ENCODE results near the gene SERF2. TPM values are rescaled to one million over a fixed set of nuclear protein-coding genes. Genes with fewer than 3 reads are reported as not detected.

The SERF2 gene
- total RNA-seq, 1 donor from 2014 or later = 1,325 TPM

DNA sequence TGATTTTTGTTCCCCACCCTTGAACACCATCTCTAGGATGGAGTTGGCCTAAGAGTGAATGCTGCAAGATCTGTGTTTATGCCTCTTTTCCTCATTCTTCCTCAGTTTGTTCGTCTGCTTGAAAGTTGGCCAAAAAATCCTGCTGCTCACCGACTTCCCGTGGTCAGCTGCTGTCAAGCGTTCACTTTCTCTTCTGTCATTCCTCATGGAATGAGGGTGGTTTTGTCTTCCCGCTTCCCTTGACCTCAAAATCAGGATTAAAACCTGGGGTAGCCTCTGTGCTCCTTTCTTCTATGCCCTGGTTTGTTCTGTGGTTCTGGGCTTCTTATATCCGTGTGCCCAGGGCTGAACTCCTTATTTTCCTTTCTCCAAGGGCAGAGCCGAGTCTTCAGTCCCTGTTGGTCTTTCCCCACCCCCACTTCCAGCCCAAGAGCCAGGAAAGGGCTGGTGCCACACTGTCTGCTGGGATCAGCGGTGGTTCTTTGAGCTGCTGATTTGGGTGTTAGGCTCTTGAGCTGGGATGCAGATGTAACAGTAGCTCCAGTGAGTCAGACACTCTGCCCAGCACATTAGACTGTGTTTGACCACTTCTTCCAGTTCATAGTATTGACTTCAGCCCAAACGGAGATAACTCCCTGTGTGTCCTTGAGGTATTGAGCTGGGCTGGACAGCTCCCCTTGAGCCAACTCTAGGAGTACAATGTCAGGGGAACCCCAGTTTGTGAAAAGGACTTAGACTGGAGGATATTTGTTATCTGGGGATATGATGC lies 2.3 kb downstream of the SERF2 start:
- no peaks in the 10 kb centered on the region for H3K9me3 Mint-ChIP-seq (ENCODE audit: unreplicated experiment)
- peaks cover 48% of the 10 kb centered on the region for H3K4me1 Mint-ChIP-seq (ENCODE audit: unreplicated experiment)
- peaks cover 26% of the 10 kb centered on the region for H3K36me3 Mint-ChIP-seq (ENCODE audit: unreplicated experiment)
- DNase-seq (ENCODE audit: extremely low spot score, unreplicated experiment) = no peak
- TF ChIP-seq, protein P1, sequence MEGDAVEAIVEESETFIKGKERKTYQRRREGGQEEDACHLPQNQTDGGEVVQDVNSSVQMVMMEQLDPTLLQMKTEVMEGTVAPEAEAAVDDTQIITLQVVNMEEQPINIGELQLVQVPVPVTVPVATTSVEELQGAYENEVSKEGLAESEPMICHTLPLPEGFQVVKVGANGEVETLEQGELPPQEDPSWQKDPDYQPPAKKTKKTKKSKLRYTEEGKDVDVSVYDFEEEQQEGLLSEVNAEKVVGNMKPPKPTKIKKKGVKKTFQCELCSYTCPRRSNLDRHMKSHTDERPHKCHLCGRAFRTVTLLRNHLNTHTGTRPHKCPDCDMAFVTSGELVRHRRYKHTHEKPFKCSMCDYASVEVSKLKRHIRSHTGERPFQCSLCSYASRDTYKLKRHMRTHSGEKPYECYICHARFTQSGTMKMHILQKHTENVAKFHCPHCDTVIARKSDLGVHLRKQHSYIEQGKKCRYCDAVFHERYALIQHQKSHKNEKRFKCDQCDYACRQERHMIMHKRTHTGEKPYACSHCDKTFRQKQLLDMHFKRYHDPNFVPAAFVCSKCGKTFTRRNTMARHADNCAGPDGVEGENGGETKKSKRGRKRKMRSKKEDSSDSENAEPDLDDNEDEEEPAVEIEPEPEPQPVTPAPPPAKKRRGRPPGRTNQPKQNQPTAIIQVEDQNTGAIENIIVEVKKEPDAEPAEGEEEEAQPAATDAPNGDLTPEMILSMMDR (IDR thresholded peaks at IDR 0.05) = no peak
- H3K4me3 Mint-ChIP-seq (ENCODE audit: unreplicated experiment) = peak overlapping the region; percentile 97
- H3K27ac Mint-ChIP-seq (ENCODE audit: unreplicated experiment) = peak overlapping the region; percentile 99
- H3K27me3 Mint-ChIP-seq (ENCODE audit: unreplicated experiment) = no peaks in the 10 kb centered on the region

DNA sequence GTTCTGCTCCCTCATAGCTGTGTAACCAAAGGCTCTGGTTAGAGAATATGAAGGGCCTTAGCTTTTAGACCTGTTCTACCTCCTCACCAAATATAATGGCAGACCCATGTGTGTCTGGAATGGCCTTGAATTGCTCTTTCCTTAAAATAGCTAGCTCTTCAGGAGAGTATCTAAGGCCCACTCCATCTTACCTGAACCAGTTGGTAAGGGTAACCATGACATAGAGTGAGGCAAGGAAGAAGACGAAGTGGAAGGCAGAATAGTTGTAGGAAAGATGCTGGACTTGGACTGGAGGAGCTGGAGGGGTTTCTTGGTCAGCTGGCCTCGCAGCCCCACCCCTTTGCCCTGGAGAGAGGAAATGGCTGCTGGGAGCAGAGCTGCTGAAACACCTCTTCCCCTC lies 3.1 kb downstream of the SERF2 start:
- H3K4me3 Mint-ChIP-seq (ENCODE audit: unreplicated experiment) = no peak overlapping the region
- no peak overlapping the region for H3K27ac Mint-ChIP-seq (ENCODE audit: unreplicated experiment)
- H3K4me1 Mint-ChIP-seq (ENCODE audit: unreplicated experiment) = peaks cover 53% of the 10 kb centered on the region

DNA sequence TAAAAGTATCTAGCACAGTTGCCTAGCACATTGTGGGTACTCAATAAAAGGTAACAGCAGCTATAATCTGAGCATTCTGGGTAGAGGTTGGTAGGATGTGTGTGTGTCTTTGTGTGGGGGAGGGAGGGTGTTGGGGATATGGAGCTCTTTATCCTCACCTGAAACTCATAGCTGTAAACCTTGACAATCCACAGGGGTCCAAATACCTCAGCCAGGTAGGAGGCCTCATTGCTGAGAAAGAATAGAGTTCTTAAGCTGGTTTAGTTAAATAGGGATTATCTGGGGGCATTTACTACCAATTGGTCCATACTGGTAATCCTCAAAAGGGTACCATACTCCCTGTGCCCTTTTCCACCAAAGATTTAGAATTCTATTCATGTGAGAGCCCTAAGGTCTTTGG lies 3.9 kb downstream of the SERF2 start:
- no peaks in the 10 kb centered on the region for H3K27me3 Mint-ChIP-seq (ENCODE audit: unreplicated experiment)
- H3K27ac Mint-ChIP-seq (ENCODE audit: unreplicated experiment) = peak overlapping the region; percentile 48
- H3K9me3 Mint-ChIP-seq (ENCODE audit: unreplicated experiment) = no peaks in the 10 kb centered on the region
- no peak for DNase-seq (ENCODE audit: extremely low spot score, unreplicated experiment)
- H3K4me1 Mint-ChIP-seq (ENCODE audit: unreplicated experiment) = peaks cover 57% of the 10 kb centered on the region
- TF ChIP-seq, protein P1 (IDR thresholded peaks at IDR 0.05) = no peak
- peaks cover 28% of the 10 kb centered on the region for H3K36me3 Mint-ChIP-seq (ENCODE audit: unreplicated experiment)
- H3K4me3 Mint-ChIP-seq (ENCODE audit: unreplicated experiment) = no peak overlapping the region

More for the DNA sequence above, 3.1 kb downstream of the SERF2 start:
- Mint-ChIP-seq H3K9me3 (ENCODE audit: unreplicated experiment) (no peaks in the 10 kb centered on the region), H3K27me3 (ENCODE audit: unreplicated experiment) (no peaks in the 10 kb centered on the region), H3K36me3 (ENCODE audit: unreplicated experiment) (peaks cover 26% of the 10 kb centered on the region)
- DNase-seq (ENCODE audit: extremely low spot score, unreplicated experiment) = no peak
- TF ChIP-seq, protein P1 (IDR thresholded peaks at IDR 0.05) = no peak

DNA sequence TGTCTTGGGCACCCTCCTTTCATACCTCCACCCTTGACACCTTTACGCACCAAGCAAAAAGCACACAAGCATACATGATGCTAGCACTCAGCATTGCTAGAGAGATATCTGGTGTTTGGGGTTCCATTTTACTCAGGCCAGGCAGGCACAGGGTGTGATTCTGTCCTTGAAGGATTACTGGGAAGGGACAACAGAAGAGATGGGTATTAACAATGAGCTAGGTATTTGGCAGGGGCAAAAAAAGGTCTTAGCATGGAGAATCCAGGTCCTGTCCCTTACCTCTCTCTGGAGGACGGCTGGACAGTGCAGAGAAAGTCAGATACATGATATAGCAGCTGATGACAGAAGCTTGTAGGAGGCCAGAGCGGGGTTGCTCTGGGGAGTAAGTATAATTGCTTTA lies 4.4 kb downstream of the SERF2 start:
- Mint-ChIP-seq H3K4me1 (ENCODE audit: unreplicated experiment) (peaks cover 60% of the 10 kb centered on the region), H3K36me3 (ENCODE audit: unreplicated experiment) (peaks cover 29% of the 10 kb centered on the region), H3K27me3 (ENCODE audit: unreplicated experiment) (no peaks in the 10 kb centered on the region), H3K27ac (ENCODE audit: unreplicated experiment) (peak overlapping the region; percentile 48), H3K9me3 (ENCODE audit: unreplicated experiment) (no peaks in the 10 kb centered on the region), H3K4me3 (ENCODE audit: unreplicated experiment) (no peak overlapping the region)
- TF ChIP-seq, protein P1 (IDR thresholded peaks at IDR 0.05) = no peak
- no peak for DNase-seq (ENCODE audit: extremely low spot score, unreplicated experiment)

DNA sequence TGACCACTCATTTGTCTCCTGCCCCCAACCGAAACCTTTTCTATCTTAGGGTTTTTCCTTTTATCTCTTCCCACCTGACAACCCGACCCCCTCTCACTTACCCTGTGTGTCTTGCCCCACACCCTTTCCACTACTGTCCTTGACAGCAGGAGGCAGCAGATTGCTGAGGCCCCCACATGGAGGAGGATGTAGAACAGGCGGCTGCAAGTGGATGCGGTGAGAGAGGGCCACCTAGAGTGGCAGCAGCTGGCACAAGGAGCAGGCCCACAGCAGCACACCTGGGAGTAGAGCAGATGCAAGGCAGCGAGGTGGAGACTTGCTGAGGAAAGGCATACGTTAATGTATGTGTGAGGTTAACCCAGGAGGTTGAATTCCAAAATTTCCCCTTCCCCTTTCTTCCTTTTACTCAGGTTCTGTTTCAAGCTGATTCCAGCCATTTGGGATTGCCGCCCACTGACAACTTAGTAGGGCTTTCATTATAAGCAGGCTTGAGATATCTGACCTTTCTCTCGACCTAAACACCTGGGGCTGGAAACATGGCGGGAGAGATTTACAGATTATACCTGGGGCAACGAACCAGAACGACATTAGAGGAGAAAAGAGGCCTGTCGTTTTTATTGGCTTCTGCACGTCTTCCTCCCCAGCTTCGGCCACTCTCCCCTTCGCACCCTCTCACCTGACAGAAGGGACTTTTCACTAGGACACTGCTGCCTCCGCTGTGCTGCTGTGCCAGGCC lies 7.3 kb downstream of the SERF2 start:
- DNase-seq (ENCODE audit: extremely low spot score, unreplicated experiment) = no peak
- no peaks in the 10 kb centered on the region for H3K9me3 Mint-ChIP-seq (ENCODE audit: unreplicated experiment)
- peak overlapping the region; percentile 99 for H3K4me3 Mint-ChIP-seq (ENCODE audit: unreplicated experiment)
- TF ChIP-seq, protein P1 (IDR thresholded peaks at IDR 0.05) = no peak
- H3K4me1 Mint-ChIP-seq (ENCODE audit: unreplicated experiment) = peaks cover 48% of the 10 kb centered on the region
- peaks cover 25% of the 10 kb centered on the region for H3K36me3 Mint-ChIP-seq (ENCODE audit: unreplicated experiment)
- H3K27me3 Mint-ChIP-seq (ENCODE audit: unreplicated experiment) = no peaks in the 10 kb centered on the region
- peak overlapping the region; percentile 98 for H3K27ac Mint-ChIP-seq (ENCODE audit: unreplicated experiment)
